Gastroesophageal sphincter (tissue), 4 donors: ENCODE measurements around the gene ODAD2. TPM values are rescaled to one million over a fixed set of nuclear protein-coding genes. Genes with fewer than 3 reads are reported as not detected.

Experiments
- ATAC-seq: fragments of 150-250 bp; one replicate; pipeline ENCODE4 v1.9.1; 2016; ENCODE audit warnings: mild to moderate bottlenecking, moderate library complexity
- H3K27ac ChIP-seq, 4 donors: fragments of 200-600 bp; sonication (generic) in 3 of 4; 1 replicate in 3 of 4; 2 replicates in 1 of 4; pipeline ENCODE4 v1.5.1; 2016 to 2019
- H3K27me3 ChIP-seq: fragments of 200-600 bp; sonication (generic); one replicate; pipeline ENCODE4 v1.5.1; 2019
- H3K36me3 ChIP-seq, 2 donors: fragments of 200-600 bp; sonication (generic); one replicate each; pipeline ENCODE4 v1.5.1; 2019; ENCODE audit warnings: control low read depth in 1 of 2
- H3K4me1 ChIP-seq, 3 donors: fragments of 200-600 bp; sonication (generic); 1 replicate in 2 of 3; 2 replicates in 1 of 3; pipeline ENCODE4 v1.5.1; 2016 to 2019; ENCODE audit warnings: control low read depth in 2 of 3
- H3K4me3 ChIP-seq, 2 donors: fragments of 200-600 bp; sonication (generic); one replicate each; pipeline ENCODE4 v1.5.1; 2019; ENCODE audit warnings: mild to moderate bottlenecking in 1 of 2, moderate library complexity in 1 of 2
- H3K9me3 ChIP-seq, 3 donors: fragments of 200-600 bp; sonication (generic); one replicate each; pipeline ENCODE4 v1.5.1; 2017 to 2019; ENCODE audit warnings: control low read depth in 2 of 3
- CTCF ChIP-seq, 4 experiments: fragments of 200-600 bp in 2 of 4; fragments of 450-650 bp in 2 of 4; sonication (generic) in 1 of 4; IDR thresholded peaks; one replicate each; pipeline ENCODE4 v1.5.1; 2017 to 2019; ENCODE audit warnings: antibody characterized with exemption in 4 of 4, mild to moderate bottlenecking in 2 of 4, moderate library complexity in 2 of 4
- EP300 ChIP-seq: sonication (generic); formaldehyde crosslinking; IDR thresholded peaks from one replicate; pipeline ENCODE4 v1.6.1; 2017; ENCODE audit warnings: antibody characterized with exemption, mild to moderate bottlenecking
- POLR2A ChIP-seq, 2 donors: fragments of 450-650 bp; IDR thresholded peaks; one replicate each; pipeline ENCODE4 v1.6.1; 2017; ENCODE audit warnings: antibody characterized with exemption in 2 of 2, mild to moderate bottlenecking in 2 of 2, moderate library complexity in 1 of 2
- POLR2AphosphoS5 ChIP-seq: sonication (generic); formaldehyde crosslinking; IDR thresholded peaks from one replicate; pipeline ENCODE4 v1.6.1; 2017; ENCODE audit warnings: antibody characterized with exemption
- WGBS, 2 donors: methylation state at CpG; one replicate each; pipeline ENCODE4 v1.1.5; 2018; ENCODE audit warnings: low coverage in 1 of 2; 5-methylcytosine and 5-hydroxymethylcytosine counted together
- small RNA-seq, 4 donors: library from RNA; depleted of rRNA; stranded (forward); fragments of <200 nt; gene quantifications; one replicate each; pipeline ENCODE3, GENCODE V24; 2016
- total RNA-seq, 4 donors: library from RNA; depleted of rRNA; stranded (reverse); fragments of >200 nt; gene quantifications; one replicate each; pipeline ENCODE4 v1.1.0, GENCODE V29; 2016

Gene ODAD2
- total RNA-seq, 4 donors from 2014 or later = 0.93 to 1.8 (median 1.6) TPM

GRCh38 chr10:27774831-27775230 lies 224.0 kb downstream of the ODAD2 start:
- Histone ChIP-seq H3K9me3 (no peaks in the 10 kb centered on the region), H3K4me1 (peaks cover 0 to 20% (median 0%) of the 10 kb centered on the region in 3 donors), H3K4me3 (no peak overlapping the region), H3K27me3 (no peaks in the 10 kb centered on the region), H3K36me3 (no peaks in the 10 kb centered on the region), H3K27ac (no peak overlapping the region)
- TF ChIP-seq EP300 (no peak), POLR2AphosphoS5 (no peak), POLR2A (IDR thresholded peaks at IDR 0.05) (no peak), CTCF (IDR thresholded peaks at IDR 0.05) (no peak)
- WGBS, 2 donors = 17 to 38% methylated on average over 1 to 2 of the region's 2 CpGs
- no peak for ATAC-seq

GRCh38 chr10:27771231-27771630 lies 227.6 kb downstream of the ODAD2 start:
- ATAC-seq = no peak
- H3K4me1 ChIP-seq = peaks cover 0 to 20% (median 0%) of the 10 kb centered on the region in 3 donors
- TF ChIP-seq CTCF (IDR thresholded peaks at IDR 0.05) (no peak), POLR2AphosphoS5 (no peak), POLR2A (IDR thresholded peaks at IDR 0.05) (no peak), EP300 (no peak)

GRCh38 chr10:27770181-27770580 lies 228.7 kb downstream of the ODAD2 start:
- 82% methylated on average over 2 of the region's 2 CpGs; no CpG with 5 or more reads in 1 of the 2 donors for WGBS, 2 donors

More at GRCh38 chr10:27771231-27771630, 227.6 kb downstream of the ODAD2 start:
- no peaks in the 10 kb centered on the region for H3K9me3 ChIP-seq
- no peaks in the 10 kb centered on the region for H3K36me3 ChIP-seq
- WGBS, 2 donors = 33 to 53% methylated on average over 1 to 4 of the region's 4 CpGs
- no peak overlapping the region for H3K4me3 ChIP-seq
- no peaks in the 10 kb centered on the region for H3K27me3 ChIP-seq
- no peak overlapping the region for H3K27ac ChIP-seq

More at GRCh38 chr10:27770181-27770580, 228.7 kb downstream of the ODAD2 start:
- H3K27me3 ChIP-seq = no peaks in the 10 kb centered on the region
- TF ChIP-seq POLR2A (IDR thresholded peaks at IDR 0.05) = no peak
- no peak for TF ChIP-seq EP300
- TF ChIP-seq CTCF (IDR thresholded peaks at IDR 0.05) = no peak
- no peak for TF ChIP-seq POLR2AphosphoS5
- ATAC-seq = no peak
- no peak overlapping the region for H3K4me3 ChIP-seq
- H3K36me3 ChIP-seq = no peaks in the 10 kb centered on the region
- peaks cover 0 to 20% (median 0%) of the 10 kb centered on the region in 3 donors for H3K4me1 ChIP-seq
- H3K27ac ChIP-seq = no peak overlapping the region
- H3K9me3 ChIP-seq = no peaks in the 10 kb centered on the region

Small RNA genes lying within 50 kb of the gene (small RNA-seq; reads per million reads assigned to genes)
- gene MRPS21P5 (0 reads per million in 4 donors), gene RN7SKP132 (0 reads per million in 4 donors)
